Hair follicular keratinocyte (primary cell): Measurements from ENCODE around the gene CXorf66. TPM values are rescaled to one million over a fixed set of nuclear protein-coding genes. Genes with fewer than 3 reads are reported as not detected.

ENCODE experiments used
- total RNA-seq: library from RNA; depleted of rRNA; stranded (reverse); fragments of >200 nt; gene quantifications from 2 replicates; pipeline ENCODE4 v1.2.3, GENCODE V29; 2015

The CXorf66 gene, protein sequence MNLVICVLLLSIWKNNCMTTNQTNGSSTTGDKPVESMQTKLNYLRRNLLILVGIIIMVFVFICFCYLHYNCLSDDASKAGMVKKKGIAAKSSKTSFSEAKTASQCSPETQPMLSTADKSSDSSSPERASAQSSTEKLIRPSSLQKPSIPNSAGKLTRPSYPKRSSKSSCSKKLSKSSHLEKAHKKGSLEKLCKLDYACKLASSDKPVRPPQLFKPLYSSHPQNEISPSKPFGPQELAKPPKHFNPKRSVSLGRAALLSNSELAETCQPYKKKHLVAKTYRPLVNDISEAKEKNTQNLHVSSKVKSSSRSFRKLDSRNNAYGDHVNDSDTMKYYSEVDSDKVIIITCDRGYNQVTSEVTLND
- total RNA-seq: not detected in 2 replicates

DNA sequence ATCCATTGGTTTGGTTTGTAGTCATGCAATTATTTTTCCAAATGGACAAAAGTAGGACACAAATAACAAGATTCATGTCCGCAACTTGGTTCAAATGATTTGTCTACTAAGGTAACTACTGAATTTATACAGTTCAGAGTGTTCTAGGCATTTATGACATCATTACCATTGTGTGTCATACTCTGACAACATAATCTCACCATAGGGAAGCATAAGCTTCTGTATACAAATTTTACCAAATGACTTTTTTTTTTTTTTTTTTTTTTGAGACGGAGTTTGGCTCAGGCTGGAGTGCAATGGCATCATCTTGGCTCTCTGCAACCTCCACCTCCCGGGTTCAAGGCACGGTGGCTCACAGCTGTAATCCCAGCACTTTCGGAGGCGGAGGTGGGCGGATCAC, at the start of gene CXorf66:
TSS of gene CXorf66 (minus strand) at position 101 of the 400 bp plus-strand sequence. CDS start at position 76, 25 bp downstream.

DNA sequence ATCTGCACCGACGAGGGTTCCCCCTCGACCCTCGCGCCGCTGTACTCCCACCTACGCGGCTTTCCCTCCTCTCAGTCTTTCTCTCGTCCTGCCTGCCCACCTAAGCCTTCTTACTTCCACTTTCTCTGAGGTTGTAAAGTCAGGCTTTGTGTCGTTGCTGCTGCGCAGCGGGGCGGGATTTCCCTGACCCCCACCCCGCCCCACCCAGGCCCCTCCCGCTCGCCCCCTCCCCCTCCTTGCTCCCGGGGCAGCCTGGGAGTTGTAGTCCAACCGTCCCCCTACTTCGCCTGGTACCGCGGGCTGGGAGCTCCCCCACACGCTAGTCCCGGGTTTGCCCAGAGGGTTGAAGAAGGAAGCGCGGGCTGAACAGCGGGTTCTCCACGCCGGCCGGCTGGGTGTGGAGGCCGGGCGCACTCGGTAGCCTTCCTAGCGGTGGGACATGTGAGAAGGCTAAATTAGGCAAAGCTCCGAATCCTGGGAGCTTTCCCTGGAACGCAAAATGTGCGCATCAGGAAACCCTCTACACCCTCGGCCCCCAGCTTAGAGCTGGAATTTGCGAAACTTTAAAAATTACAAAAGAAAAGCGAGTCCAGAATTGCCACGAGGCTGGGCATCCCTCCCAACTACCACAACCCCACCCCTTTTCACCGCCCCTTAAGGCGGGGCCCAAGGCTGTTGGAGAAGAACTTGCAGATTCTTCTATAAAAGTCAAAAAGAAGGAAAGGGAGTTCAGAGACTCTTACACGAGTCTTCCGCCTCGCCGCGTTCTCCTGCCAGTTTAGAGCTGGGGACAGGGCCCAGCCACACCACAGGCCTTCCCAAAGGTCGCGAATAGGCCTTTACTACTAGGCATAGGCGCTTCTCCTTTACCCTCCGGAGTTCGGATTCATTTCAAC, 32.2 kb downstream of the CXorf66 start, which contains the start of gene ATP11C:
TSS of gene ATP11C (minus strand) at position 153 of the 896 bp plus-strand sequence. CDS start 1,011 bp downstream, outside the sequence.

Other genes with a start within 250 kb of the CXorf66 start
- gene ATP11C, start 32.5 kb downstream of the CXorf66 start, total RNA-seq: 16.9 and 20.9 TPM in 2 replicates